ENCODE results near the gene EHHADH.

- TF ChIP-seq CREB1 (IDR thresholded peaks at IDR 0.05) (no peak), CREB1 (CRISPR knock-in tag; IDR thresholded peaks at IDR 0.05) (no peak), CEBPZ (IDR thresholded peaks at IDR 0.05; ENCODE audit: borderline replicate concordance, low read depth, low read length) (no peak)
These were observed 3.5 kb upstream of the EHHADH start for GRCh38 chr3:185257334-185257733.

All from K562 (cell line).